ENCODE measurements around the gene TSHR. TPM values are rescaled to one million over a fixed set of nuclear protein-coding genes. Genes with fewer than 3 reads are reported as not detected.

Gene TSHR
- total and polyA plus RNA-seq, 2 of the 4 experiments (the other 2 are of a cell fraction): not detected

DNA sequence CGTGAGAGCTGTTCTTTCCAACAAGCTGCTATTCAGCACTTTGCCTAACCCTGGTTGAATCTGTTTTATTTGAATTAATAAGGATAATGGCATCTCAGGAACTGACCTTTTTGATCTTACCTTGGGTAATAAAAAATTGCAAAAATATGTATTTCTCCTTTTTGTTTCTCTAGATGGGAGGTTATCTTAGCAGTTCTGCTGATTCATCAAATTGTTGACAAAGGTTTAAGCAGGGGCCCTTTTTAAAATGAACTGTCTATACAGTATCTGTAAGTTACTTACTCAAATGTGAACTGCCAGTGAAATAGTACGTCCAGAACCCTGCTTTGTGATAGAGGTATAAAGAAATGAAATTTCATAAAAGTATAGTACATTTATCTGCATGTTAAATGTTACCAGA lies 681 bp downstream of the TSHR start:
- Histone ChIP-seq H2AFZ (replicated peaks; ENCODE audit: low read length, poor library complexity) (no peak overlapping the region), H3K27me3 (ENCODE audit: control insufficient read depth, insufficient read depth, low read length) (peaks cover 23% of the 10 kb centered on the region), H2BK20ac (ENCODE audit: low read depth, low read length) (no peak overlapping the region), H3K9me3 (ENCODE audit: control insufficient read depth, insufficient read depth, low read length) (no peaks in the 10 kb centered on the region), H4K5ac (ENCODE audit: low read depth, low read length) (no peak overlapping the region), H2BK5ac (ENCODE audit: low read depth, low read length, poor library complexity, severe bottlenecking) (no peak overlapping the region), H3K56ac (ENCODE audit: extremely low read depth, insufficient read depth, low read length) (no peak overlapping the region), H3K4ac (ENCODE audit: low read depth, low read length) (no peak overlapping the region), H3K18ac (ENCODE audit: low read depth, low read length) (no peak overlapping the region), H3K4me3 (ENCODE audit: insufficient read depth, low read depth, low read length) (no peak overlapping the region), H3K4me1 (ENCODE audit: control insufficient read depth, insufficient read depth, low read length) (no peaks in the 10 kb centered on the region), H2BK120ac (ENCODE audit: low read depth, low read length) (no peak overlapping the region), H3K36me3 (ENCODE audit: control insufficient read depth, insufficient read depth, low read length) (no peaks in the 10 kb centered on the region), H2AK9ac (replicated peaks; ENCODE audit: low read depth, low read length, poor library complexity) (no peak overlapping the region), H2BK15ac (ENCODE audit: low read depth, low read length) (no peak overlapping the region), H4K20me1 (ENCODE audit: insufficient read depth, low read length) (no peaks in the 10 kb centered on the region), H3K4me2 (ENCODE audit: low read depth, low read length) (no peak overlapping the region), H2AK5ac (ENCODE audit: low read depth, low read length) (no peak overlapping the region), H3K79me1 (ENCODE audit: low read depth in 1 of 2, low read length in 2 of 2) (no peaks in the 10 kb centered on the region), H3K14ac (replicated peaks; ENCODE audit: low read depth, low read length) (no peak overlapping the region), H3K27ac (ENCODE audit: insufficient read depth, low read length) (no peak overlapping the region), H4K91ac (ENCODE audit: insufficient read depth, low read depth, low read length) (no peak overlapping the region), H3K9me1 (ENCODE audit: insufficient read depth, low read length) (no peaks in the 10 kb centered on the region), H3K23ac (ENCODE audit: low read depth, low read length) (no peak overlapping the region), H4K8ac (ENCODE audit: low read depth in 2 of 2, low read length in 2 of 2) (no peak overlapping the region), H3K9ac (ENCODE audit: low read depth, low read length) (no peak overlapping the region)
- ChIA-PET CTCF (interaction anchor here (1.4 to 3.5 kb wide), 4 partner anchors 9 to 41 kb away, joined by 3 to 17 read pairs (median 7); no protein-coding TSS in a partner anchor), POLR2A (ENCODE audit: unreplicated experiment) (no interaction called here)
- no TSS peak for BruUV-seq (replicated peaks)
- dilution Hi-C loops (cut with HindIII; ENCODE audit: low sequenced_read_pairs, unreplicated experiment): no loop called here
- DNase-seq (no peak), ATAC-seq (ENCODE audit: low read depth) (no peak)
- intact Hi-C loops (cut with micrococcal nuclease): no loop called here
- in situ Hi-C loops (cut with MboI; ENCODE audit: low sequenced_read_pairs): no loop called here
- WGBS, 2 experiments (ENCODE audit: extremely low coverage in 2 of 2, insufficient read length in 1 of 2): no CpG with 5 or more reads among the region's 2 CpGs
- TF ChIP-seq MAFK (IDR thresholded peaks at IDR 0.05; ENCODE audit: low read depth, low read length) (peak; percentile 98), FOS (IDR thresholded peaks at IDR 0.05; ENCODE audit: low read depth, low read length) (no peak)
- TF ChIP-seq, protein P1, sequence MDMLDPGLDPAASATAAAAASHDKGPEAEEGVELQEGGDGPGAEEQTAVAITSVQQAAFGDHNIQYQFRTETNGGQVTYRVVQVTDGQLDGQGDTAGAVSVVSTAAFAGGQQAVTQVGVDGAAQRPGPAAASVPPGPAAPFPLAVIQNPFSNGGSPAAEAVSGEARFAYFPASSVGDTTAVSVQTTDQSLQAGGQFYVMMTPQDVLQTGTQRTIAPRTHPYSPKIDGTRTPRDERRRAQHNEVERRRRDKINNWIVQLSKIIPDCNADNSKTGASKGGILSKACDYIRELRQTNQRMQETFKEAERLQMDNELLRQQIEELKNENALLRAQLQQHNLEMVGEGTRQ (IDR thresholded peaks at IDR 0.05; ENCODE audit: low read depth, low read length): no peak
